ENCODE results near the gene STUM.
A peak's percentile ranks its signal among the peaks of the same experiment; 100 is the strongest.

STUM gene

GRCh38 chr1:226652613-226653012 lies 104.0 kb downstream of the STUM start:
- no peak overlapping the region for H3K4me2 ChIP-seq
- no peak overlapping the region for H3K27ac ChIP-seq

DNA sequence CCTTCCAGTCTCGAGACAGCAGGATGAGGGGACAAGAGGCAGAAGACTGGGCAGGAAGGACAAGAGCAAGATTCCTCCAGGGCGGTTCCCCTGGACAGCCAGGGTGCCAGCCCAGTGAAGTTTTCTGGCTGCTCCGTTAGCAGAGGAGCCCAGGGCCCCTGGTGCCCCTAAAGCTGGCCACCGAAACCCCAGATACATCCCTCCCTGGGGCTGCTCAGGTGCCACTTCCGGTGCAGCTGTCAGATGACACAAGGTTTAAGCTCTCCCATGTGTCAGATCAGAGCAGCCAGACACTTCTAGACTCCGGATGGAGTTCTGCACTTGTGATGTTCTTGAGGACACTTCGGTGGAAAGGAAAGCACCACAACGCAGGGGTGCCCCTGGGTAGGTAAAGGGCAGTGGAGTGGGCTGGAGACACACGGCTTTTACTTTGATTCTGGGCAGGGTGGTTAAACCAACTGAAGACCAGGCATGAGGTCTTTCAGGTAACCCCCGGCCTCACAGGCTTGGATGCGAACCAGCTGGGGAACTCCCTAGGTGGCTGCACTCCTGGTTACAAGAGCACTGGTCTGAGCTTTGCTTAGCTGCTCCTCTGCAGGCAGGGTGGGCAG lies 104.9 kb downstream of the STUM start:
- H3K9ac ChIP-seq, result 0 out of 2 replicates have a peak overlapping the region, but pooled peaks have one; percentile 25
- H3K9me3 ChIP-seq, result no peaks in the 10 kb centered on the region
- 0 out of 2 replicates have a peak overlapping the region, but pooled peaks have one; percentile 29 for H3K27ac ChIP-seq
- no peak overlapping the region for H3K4me2 ChIP-seq
- H3K36me3 ChIP-seq, result peaks cover 10% of the 10 kb centered on the region
- no peak overlapping the region for H3K4me3 ChIP-seq
- no peaks in the 10 kb centered on the region for H3K27me3 ChIP-seq
- TF ChIP-seq Cebpa-rat (IDR thresholded peaks at IDR 0.05), result no peak
- H4K20me1 ChIP-seq, result peaks cover 18% of the 10 kb centered on the region
- H3K4me1 ChIP-seq, result no peaks in the 10 kb centered on the region

More at GRCh38 chr1:226652613-226653012, 104.0 kb downstream of the STUM start:
- Histone ChIP-seq H3K9me3 (no peaks in the 10 kb centered on the region), H3K36me3 (peaks cover 18% of the 10 kb centered on the region), H3K27me3 (no peaks in the 10 kb centered on the region), H3K9ac (no peak overlapping the region), H3K4me1 (no peaks in the 10 kb centered on the region), H4K20me1 (peaks cover 10% of the 10 kb centered on the region), H3K4me3 (no peak overlapping the region)
- TF ChIP-seq Cebpa-rat (IDR thresholded peaks at IDR 0.05), result no peak

- Histone ChIP-seq H3K9ac (peak overlapping the region; percentile 54; the same call in 1 of the 2 replicates), H3K27me3 (no peaks in the 10 kb centered on the region), H3K27ac (peak overlapping the region; percentile 69), H3K9me3 (no peaks in the 10 kb centered on the region), H3K4me3 (0 out of 2 replicates have a peak overlapping the region, but pooled peaks have one; percentile 21), H3K4me1 (no peaks in the 10 kb centered on the region), H3K4me2 (no peak overlapping the region), H3K36me3 (peaks cover 3% of the 10 kb centered on the region; the same call in 1 of the 2 replicates), H4K20me1 (peaks cover 19% of the 10 kb centered on the region)
- TF ChIP-seq Cebpa-rat (IDR thresholded peaks at IDR 0.05), result no peak
These were observed 105.6 kb downstream of the STUM start for GRCh38 chr1:226654046-226654667.

DNA sequence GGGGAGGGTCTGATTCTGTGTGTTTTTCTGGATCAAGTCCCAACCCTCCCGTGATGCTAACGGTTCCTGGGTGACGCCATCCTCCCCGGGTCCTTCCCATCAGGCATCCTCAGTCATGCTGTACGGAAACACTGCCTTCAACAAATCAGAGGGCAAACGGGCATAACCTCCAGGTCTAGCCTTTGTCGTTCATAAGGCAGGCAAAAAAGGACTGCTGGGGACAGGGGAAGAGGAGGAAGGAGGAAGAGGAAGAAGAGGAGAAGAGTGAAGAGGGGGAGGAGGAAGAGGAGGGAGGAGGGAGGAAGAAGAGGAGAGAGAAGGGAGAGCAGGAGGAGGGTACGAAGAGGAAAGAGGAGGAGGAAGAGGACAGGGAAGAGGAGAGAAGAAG lies 106.1 kb downstream of the STUM start:
- Histone ChIP-seq H3K36me3 (no peaks in the 10 kb centered on the region), H4K20me1 (peaks cover 20% of the 10 kb centered on the region), H3K4me2 (no peak overlapping the region), H3K9me3 (no peaks in the 10 kb centered on the region), H3K27ac (peak overlapping the region; percentile 69), H3K4me1 (no peaks in the 10 kb centered on the region), H3K9ac (peak overlapping the region; percentile 54), H3K27me3 (no peaks in the 10 kb centered on the region), H3K4me3 (peak overlapping the region; percentile 21; the same call in 1 of the 2 replicates)
- no peak for TF ChIP-seq Cebpa-rat (IDR thresholded peaks at IDR 0.05)

- H3K4me1 ChIP-seq, result no peaks in the 10 kb centered on the region
- no peaks in the 10 kb centered on the region for H3K9me3 ChIP-seq
- no peak overlapping the region for H3K4me2 ChIP-seq
- H3K9ac ChIP-seq, result peak overlapping the region; percentile 54
- H3K36me3 ChIP-seq, result no peaks in the 10 kb centered on the region
- no peak for TF ChIP-seq Cebpa-rat (IDR thresholded peaks at IDR 0.05)
- peaks cover 26% of the 10 kb centered on the region for H4K20me1 ChIP-seq
- H3K27me3 ChIP-seq, result no peaks in the 10 kb centered on the region
- peak overlapping the region; percentile 21; the same call in 1 of the 2 replicates for H3K4me3 ChIP-seq
- H3K27ac ChIP-seq, result peak overlapping the region; percentile 69
These were observed 106.9 kb downstream of the STUM start for GRCh38 chr1:226655251-226656163.

DNA sequence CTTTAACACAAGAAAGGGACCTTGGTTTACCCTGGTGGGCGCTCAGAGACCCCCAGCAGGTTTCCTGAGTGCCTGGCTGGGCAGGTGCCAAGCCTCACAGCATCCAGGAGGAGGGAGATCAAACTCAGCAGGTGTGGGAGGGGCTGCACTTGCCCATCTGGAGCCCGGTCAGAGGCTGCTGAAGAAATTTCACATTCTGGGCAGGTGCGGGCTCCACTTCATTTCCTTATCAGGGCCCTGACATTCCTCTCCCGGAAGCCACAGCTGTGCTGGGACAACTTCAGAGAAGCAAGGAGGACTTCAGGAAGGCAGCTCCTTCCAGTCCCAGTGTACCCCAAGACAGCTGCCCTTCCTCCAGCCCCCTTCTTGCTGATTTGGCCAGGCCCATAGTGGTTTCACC lies 107.6 kb downstream of the STUM start:
- Histone ChIP-seq H3K27me3 (no peaks in the 10 kb centered on the region), H3K4me2 (no peak overlapping the region), H4K20me1 (peaks cover 26% of the 10 kb centered on the region), H3K9ac (no peak overlapping the region), H3K36me3 (no peaks in the 10 kb centered on the region), H3K27ac (0 out of 2 replicates have a peak overlapping the region, but pooled peaks have one; percentile 69), H3K4me3 (no peak overlapping the region), H3K9me3 (no peaks in the 10 kb centered on the region), H3K4me1 (no peaks in the 10 kb centered on the region)
- TF ChIP-seq Cebpa-rat (IDR thresholded peaks at IDR 0.05), result no peak

- H3K4me3 ChIP-seq, result no peak overlapping the region
- H3K9me3 ChIP-seq, result no peaks in the 10 kb centered on the region
- no peak overlapping the region for H3K4me2 ChIP-seq
- TF ChIP-seq Cebpa-rat (IDR thresholded peaks at IDR 0.05), result no peak
- H3K9ac ChIP-seq, result no peak overlapping the region
- H4K20me1 ChIP-seq, result peaks cover 29% of the 10 kb centered on the region
- H3K27ac ChIP-seq, result peak overlapping the region; percentile 16; the same call in 1 of the 2 replicates
- no peaks in the 10 kb centered on the region for H3K36me3 ChIP-seq
- no peaks in the 10 kb centered on the region for H3K27me3 ChIP-seq
- H3K4me1 ChIP-seq, result no peaks in the 10 kb centered on the region
These were observed 108.2 kb downstream of the STUM start for GRCh38 chr1:226656601-226657277.

DNA sequence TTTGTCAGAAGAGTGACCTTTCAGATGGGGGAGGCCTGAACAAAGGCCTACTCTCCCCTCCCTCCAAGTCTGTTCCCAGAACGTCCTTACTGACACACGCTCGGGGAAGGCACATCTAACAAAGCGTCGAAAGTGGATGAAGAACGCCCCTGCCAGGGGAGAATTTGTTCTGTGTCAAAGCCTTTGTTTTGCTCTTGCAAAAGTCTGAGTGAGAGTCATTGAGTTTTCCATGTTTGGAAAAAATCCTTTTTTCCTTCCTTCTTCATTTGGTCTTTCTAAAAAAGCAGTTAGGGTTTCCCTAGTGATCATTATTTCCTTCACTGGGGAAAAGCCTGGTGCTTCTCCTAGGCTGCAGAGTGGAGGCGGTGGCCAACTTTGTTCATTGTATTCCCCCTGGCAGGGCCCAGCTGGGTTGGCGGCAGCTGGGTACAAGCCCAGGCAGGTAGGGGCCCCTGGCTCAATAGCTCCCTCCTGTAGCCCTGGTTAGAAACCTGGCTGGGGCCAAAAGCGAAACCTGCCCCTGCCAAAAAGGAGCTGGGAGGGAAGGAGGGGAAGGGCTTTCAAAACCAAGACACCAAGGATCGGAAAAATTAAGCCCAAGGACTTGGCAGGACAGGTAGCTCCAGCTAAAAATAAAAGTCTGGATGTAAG lies 109.5 kb downstream of the STUM start:
- Histone ChIP-seq H3K4me1 (no peaks in the 10 kb centered on the region), H3K27ac (no peak overlapping the region), H3K36me3 (no peaks in the 10 kb centered on the region), H3K9ac (no peak overlapping the region), H3K27me3 (no peaks in the 10 kb centered on the region), H3K4me3 (no peak overlapping the region), H3K4me2 (no peak overlapping the region; the same call in 1 of the 2 replicates), H4K20me1 (peaks cover 37% of the 10 kb centered on the region), H3K9me3 (no peaks in the 10 kb centered on the region)
- no peak for TF ChIP-seq Cebpa-rat (IDR thresholded peaks at IDR 0.05)

Data from BLaER1 (cell line).